IPS-11a (cell line): ENCODE measurements around the gene C15orf39.

Experiments
- H3K4me3 ChIP-seq: one replicate; pipeline ENCODE4 v1.5.1; 2013; ENCODE audit warnings: low read depth, low read length, control low read depth

C15orf39 gene

DNA sequence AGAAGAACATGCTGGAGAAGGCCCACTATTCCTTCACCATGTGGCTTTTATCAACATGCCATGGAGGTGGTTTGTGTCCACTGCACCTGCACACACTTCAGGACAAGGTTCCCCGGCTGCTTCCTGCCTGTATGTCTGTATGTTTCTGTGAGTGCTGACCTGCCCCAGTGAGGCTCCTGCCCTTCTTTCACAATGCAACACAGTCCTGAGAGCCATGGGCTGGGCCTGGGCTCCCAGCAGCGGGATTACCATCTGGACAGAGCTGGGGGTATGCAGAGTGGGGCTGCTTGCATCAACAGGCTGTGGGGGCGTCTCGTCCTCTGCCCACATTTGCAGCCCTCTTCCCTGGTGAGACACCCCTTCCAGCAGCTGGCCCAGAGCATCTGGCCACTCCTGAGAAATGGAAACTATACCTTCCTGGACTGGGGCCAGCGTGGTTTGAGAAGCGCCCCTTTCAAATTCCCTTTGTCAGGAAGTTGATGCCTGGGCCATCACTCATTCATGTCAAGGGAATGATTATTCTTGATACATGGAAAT is 29.3 kb upstream of the C15orf39 start:
- H3K4me3 ChIP-seq = no peak overlapping the region

DNA sequence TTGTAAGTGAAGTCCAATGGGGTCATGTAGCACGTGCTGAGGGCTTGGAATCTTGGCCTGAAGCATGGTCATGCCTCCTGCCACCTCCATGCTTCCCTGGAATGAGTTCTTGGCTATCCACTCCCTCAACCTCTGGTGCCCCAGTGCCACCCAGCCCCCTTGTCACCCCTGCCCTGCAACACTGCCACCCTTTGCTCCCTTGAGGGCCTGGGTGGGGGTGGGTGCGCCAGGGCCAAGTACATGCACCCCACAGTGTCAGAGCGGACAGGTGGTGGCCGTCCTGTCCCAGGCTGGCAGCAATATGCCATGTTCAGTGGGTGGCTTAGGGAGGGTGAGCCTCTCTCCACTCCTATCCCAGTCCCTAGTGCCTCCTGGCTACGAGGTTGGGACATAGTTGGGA is 27.6 kb upstream of the C15orf39 start:
- no peak overlapping the region for H3K4me3 ChIP-seq

DNA sequence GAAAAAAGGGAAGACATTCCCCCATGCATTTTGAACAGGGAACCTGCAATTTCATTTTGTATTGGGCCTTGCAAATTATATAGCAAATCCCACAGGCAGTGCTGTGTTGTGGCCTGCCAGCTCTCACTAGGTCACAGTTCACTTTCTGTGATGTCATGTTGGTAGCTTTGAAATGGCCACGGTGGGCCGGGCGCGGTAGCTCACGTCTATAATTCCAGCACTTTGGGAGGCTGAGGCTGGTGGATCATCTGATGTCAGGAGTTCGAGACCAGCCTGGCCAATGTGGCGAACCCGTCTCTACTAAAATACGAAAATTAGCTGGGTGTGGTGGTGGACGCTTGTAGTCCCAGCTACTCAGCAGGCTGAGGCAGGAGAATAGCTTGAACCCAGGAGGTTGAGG is 27.0 kb upstream of the C15orf39 start:
- no peak overlapping the region for H3K4me3 ChIP-seq

DNA sequence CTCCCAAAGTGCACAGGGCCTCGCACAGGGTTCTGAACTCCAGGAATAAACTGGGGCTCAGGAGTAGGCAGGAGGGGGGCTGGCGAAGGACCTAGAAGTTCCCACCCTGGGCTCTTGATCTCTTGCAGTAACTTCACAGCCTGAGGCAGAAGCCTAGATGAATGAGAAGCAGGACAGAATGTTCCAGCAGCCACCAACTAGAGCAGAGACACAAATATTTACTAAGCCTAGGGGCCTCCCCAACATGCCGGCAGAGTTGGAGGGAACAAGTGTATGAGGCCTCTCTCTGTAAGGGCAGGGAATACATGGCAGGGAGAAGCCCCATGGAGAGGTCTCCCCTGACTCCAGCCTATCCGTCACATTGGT is 25.3 kb upstream of the C15orf39 start:
- no peak overlapping the region for H3K4me3 ChIP-seq

DNA sequence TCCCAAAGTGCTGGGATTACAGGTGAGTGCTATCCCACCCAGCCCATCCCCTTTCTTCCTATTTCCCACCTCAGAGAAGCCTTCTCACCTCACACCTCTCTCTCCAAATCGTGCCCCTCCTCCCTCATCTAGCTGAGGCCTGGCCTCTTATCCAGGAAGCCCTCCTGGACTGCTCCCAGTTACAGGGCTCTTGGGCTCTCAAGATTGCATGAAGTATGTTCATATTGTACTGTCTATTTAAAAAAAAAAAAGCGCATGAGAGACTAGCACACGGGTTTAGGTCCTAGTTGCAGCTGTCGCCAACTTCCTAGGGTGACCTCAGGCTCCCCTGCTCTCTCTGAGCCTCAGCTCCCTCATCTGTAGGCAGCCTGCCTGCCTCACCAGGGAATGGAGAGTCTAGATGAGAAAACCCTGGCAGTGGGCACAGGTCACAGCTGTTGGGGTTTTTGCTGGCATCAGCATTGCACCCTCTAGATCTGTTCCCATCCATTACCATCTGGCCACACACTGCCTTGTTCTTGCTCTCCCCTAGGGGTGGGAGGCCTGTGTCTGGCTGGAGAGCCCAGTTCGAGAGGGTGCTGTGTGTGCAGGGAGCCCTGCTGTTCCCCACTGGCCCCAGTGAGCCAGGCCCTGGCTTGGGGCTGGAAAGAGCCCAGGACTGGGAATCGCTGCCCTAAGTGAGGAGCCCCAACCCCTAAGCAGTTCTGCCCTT is 24.2 kb upstream of the C15orf39 start:
- no peak overlapping the region for H3K4me3 ChIP-seq

DNA sequence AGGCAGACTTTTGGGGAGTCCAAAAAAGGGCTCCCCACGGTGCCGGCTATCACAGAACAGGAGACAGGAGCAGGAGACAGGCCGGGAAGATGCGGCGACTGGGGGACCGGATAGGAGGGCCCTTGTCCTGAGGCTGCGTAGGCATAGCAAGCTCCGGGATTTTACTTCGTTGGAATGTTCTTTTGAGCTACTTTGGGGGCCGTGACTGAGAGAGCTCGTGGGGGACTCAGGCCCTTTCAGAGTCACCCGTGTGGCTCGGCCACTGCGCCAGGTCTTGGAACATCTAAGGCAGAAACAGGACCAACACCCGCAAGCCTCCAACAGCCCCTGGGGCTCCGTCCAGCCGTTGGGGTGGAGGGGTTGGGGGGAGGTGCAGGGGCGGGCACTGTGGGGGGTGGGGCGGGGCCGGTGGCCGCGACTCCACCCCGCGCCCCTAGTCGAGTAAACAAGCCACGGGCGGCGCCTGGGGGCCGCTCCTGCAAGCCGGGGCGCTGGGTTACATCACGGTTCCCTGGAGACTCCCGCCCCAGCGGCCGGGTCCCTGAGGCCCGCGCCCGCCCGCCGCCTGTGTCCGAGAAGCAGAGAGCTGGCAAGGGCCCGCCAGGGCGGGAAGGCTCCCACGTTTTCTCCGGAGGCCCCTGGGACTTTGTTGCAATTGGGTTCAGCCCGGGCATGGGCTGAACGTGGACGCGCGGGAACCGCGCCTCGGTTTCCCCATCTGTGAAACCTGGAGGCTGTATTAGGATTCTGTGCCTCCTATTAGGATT is 23.3 kb upstream of the C15orf39 start:
- no peak overlapping the region for H3K4me3 ChIP-seq

DNA sequence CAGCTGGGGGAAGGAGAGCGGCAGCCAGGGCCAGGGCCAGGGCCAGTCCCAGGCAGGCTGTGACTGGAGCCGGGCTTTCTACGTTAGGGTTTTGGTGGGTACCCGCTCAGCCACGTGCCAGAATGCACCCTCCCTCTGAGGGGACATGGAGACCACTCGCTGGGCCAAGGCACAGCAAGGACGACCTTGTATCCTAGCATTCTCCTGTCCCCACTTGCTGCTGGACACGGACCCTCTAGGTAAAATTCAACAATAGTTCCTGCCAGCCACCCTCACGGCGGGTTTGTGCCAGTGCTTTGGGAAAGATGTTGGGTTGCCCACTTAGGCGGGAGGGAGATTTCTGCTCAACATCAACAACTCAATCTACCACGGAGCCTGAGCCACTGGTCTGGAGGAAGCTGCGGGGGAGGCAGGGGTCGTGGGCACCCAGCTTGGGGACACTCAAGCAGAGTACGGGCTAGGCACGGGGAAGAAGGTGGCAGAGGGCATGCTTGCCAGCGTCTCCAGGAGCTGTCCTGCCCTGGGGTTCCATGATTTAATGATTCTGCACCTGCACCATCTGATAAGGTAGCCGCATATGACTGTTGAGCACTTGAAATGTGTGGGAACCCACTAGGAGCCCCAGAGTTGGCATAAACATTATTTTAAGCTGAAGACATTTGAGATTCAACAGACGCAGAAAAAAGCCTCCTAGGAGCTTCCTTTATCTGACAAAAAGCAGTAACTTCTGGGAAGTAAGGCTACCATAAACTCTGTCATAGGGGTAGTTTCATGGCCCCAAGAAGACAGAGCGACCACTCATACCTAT is 22.5 kb upstream of the C15orf39 start:
- no peak overlapping the region for H3K4me3 ChIP-seq

DNA sequence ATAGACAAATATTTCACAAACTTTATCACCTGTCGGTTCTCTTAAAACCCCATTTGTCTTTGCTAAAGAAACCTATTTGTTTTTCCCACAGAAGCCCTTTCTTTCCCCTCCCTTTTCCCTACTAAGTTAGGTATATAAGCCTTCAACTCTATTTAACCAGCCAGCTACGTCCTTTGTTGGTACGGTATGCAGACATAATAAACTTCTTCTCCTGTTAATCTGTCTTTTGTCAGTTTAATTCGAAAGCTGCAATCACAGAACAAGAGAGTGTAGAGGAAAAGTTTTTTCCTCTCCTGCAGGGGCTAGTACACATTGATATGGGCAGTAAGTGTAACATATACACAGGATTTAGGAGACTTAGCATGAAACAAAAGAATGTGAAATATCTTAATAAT is 21.9 kb upstream of the C15orf39 start:
- H3K4me3 ChIP-seq = no peak overlapping the region

DNA sequence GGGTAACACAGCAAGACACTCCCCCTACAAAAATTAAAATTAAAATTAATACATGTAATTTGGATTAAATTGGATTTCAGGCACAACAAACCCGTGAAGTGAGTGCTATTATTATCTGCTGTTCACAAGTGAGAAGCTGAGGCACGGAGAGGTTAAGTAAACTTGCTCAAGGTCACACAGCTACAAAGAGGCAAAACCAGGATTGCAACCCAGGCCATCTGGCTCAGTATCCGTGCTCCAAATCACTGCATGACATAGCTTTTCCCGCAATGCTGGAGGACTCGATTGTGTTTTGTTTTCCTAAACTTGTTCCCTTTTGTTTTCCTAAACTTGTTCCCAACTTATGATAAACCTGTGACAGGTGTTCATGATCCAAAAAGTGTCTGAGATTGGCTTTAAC is 19.9 kb upstream of the C15orf39 start:
- H3K4me3 ChIP-seq = no peak overlapping the region

DNA sequence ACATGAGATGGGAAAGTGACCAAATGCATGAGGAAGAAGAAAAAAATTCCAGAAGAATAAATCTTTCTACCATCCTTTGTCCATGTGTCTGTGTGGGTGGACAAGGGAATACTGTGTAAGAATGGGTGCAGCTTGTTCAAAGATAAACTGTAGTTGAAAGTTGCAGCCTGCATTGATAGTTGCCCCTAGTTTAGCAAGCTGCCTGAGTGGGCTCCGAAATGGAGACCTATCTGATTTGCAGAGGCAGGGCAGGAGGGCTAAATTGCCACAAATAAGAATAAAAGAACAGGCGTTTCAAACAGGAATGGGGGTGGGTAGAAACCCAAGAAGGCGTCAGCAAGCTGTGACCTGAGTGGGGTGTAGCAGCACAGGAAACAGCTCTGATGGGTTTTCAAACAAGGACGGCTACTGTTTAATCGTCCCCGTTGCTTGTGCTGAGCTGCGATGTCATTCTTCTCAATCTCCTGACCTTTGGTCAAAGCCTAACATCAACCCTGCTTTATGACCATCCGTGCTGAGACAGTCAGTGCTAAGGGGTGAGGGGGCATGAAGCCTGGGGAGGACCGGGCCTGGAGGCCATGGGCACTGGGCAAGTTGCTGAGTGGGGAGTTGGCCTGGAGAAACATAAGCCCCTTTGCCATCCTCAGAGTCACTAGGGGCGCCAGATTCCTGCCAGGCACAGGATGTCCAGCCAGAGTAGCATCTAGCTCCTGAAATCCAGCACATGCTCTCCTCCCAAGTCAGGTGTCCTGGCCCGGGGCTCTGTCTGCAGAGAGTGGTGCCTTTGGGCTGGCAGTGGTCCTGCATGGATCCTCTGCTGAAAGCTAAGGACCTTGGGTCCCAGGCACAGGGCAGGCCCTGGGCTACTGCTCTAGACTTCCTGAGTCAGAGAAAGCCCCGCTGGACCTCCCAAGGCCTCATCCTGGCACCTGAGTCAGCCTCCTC is 19.2 kb upstream of the C15orf39 start:
- no peak overlapping the region for H3K4me3 ChIP-seq

DNA sequence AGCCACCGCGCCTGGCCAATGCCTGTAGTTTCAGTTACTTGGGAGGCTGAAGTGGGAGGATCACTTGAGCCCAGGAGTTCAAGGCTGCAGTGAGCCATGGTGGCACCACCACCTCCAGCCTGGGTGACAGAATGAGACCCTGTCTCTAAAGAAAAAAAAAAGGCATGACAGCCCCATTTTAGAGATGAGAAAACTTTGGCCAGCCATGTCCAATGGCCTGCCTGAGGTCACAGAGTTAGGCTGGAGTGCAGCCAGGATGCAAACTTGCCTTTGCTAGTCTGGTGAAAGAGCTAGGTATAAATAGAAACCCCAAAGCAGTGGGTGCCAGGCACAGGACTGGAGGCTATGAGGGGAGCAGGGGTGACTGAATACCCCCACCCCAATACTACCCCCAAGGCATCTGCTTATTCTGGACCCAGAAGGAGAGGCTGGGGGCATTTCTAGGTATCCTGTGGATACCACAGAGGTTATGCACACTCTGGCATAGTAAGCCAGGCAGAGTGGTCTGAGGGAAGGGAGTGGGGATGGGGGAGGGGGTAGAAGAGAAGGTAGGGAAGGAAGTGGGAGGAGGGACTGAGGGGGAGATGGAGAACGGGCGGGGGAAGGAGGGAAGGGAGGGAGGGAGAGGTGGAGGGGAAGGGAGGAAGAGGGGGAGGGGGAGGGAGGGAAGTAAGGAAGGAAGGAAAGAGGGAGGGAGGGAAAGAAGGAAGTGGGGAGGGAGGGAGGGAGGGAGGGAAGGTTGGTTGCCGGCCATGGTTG is 16.2 kb upstream of the C15orf39 start:
- H3K4me3 ChIP-seq = no peak overlapping the region

DNA sequence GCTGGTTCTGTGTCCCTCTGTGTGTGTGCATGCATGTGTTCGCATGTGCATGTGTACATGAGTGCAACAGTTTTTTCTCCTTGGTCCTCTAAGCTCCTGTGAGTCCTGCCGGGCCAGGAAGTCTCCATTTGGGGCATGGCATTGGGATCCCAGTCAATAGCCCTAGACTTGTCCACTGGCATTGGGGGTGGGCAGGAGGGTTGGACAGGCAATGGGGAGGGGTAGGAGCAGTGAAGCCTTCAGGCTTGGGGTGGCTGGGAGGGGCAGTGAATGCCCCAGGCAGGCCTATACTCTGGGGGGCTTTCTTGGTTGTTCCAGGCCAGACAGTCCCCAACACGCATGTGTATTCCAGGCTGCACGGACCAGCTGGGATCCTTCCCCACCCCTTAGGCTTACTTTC is 15.6 kb upstream of the C15orf39 start:
- no peak overlapping the region for H3K4me3 ChIP-seq

DNA sequence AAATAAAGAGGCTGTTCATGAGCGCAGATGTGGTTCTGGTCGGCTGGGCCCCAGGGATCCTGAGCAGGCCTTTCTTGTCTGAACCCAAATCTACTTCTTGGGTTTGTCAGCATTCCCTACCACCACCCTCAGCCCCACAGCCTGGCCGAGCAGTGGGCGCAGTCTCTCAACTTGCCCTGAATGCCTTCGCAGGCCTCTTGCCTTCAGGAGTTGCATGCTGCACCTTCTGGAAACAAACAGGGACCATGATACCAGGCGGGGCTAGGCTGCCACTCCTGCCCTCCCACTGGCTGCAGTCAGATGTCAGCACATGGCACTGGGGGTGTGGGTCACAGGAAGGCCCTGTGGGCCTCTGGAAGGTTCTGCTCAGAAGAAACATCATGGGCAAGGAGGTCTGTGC is 13.2 kb upstream of the C15orf39 start:
- no peak overlapping the region for H3K4me3 ChIP-seq

DNA sequence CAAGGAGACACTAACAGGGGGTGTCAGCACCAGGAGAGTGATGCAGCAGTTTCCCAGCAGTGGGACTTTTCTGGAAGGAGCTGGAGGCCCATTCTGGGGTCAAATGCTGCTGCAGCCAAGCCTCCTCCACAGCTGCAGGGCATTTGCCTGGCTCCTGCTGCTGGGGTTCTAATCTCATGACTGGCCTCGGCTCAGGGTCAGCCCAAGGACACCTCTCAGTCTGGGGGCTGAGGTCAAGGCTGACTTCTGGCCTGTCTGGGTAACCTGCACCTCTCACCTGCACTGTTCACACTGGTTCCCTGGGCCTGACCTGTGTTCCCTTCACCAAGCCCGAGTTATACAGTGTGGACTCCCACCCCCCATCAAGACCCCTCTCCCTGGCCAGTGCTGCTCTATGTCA is 10.4 kb upstream of the C15orf39 start:
- no peak overlapping the region for H3K4me3 ChIP-seq

DNA sequence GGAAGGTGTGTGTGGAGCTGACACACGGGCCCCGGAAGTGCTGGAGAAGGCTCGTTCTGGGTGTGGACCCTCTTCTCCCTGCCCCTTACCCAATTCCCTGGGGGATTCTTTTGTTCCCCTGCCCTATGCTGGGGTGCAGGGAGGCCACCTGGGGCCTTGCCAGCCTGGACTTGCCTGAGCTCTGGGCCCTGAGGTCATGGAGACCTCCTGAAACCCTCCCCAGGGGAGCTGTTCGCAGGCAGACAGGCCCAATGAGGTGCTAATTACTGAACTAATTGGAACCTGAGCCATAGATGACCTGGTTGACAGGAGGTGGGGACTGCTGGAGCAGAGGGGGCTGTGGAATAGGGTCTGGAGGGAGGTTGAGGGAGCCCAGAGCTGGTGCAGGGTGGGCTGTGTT is 9.4 kb upstream of the C15orf39 start:
- H3K4me3 ChIP-seq = no peak overlapping the region

DNA sequence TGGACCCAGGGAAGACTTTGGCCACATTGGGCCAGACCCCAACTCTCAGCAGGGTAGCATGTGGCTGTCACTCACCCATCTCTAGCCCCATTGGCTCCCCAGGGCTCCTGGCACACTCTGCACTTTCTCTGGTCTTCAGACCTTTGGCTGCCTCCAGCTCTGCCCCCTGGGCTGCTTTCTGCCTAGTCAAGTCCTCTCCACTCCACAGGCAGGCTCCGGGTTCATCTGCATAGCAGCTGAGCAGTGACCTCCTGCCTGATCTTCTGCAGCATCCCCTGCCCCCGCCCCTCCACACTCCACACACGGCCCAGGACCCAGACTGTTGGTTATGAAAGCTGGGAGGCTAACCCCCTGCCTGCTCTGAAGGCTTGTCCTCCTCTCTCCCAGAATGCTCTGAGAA is 8.4 kb upstream of the C15orf39 start:
- H3K4me3 ChIP-seq = no peak overlapping the region

DNA sequence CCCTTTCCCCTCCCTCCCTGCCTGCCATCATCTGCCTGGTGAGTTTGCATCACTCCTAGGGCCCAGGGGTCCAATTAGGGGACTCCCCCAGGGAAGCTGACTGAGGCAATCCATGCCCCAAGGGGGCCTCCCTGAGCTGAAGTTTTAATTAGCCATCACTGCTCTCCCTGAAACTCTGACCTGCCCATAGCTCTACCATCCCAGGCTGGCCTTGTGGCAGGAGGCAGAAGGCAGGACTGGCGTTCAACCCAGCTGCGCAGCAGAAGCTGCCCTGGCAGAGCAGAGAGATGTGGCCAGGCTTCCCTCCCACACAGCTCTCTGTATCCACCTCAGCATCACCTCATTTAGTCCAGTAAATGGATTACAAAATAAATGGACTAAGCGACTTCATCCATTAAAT is 7.7 kb upstream of the C15orf39 start:
- H3K4me3 ChIP-seq = no peak overlapping the region

DNA sequence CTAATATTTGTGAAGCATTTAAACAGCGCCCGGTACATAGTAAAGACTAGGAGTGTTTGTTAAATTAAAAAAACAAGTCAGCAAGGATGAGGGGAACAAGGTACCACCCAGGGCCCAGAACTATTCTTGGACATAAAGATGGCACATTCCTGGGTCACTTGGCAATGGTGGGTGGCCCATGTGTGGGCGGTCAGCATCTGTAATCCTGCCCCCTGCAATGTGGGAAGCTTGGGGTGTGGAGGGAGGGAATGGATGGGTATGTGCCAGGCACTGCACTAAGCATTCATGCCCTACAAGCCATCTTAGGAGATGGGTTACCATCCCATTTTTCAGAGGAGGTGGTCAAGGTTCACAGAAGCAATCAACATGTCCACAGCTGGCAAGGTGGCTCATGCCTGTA is 7.3 kb upstream of the C15orf39 start:
- H3K4me3 ChIP-seq = no peak overlapping the region

DNA sequence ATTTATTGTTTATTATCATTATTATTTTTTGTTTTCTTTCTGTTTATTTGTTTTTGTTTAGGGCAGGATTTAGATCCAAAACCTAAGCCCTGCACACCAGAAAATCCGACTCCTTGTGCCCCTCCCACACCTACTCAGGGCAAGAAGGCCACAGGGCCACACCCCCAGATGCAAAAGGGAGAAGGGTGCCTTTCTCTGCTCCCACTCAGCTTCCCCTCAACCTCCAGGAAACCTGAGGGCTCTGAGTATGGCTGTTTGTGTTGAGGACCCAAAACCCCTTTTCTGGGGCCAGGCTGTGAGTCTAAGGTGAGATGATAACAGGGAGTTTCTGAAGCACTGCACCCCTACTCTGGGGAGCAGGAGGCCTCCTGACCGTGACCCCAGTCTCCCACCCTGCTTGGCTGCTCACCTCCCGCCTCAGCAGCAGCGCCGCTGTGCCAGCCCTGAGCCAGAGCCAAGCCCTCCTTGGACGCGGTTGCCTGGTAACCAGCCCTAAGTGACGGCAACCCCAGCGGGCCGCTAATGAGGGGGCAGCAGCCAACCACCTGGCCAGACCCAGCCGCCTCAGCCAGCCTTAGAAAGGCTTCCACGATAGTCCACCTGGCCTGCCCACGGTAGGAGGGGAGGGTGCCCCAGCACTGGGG is 6.4 kb upstream of the C15orf39 start:
- no peak overlapping the region for H3K4me3 ChIP-seq
